Mesenteric fat pad (tissue), 1 donor: ENCODE measurements around the gene HPCAL4. TPM values are rescaled to one million over a fixed set of nuclear protein-coding genes. Genes with fewer than 3 reads are reported as not detected.

Experiments used
- DNase-seq: peaks from one replicate; pipeline ENCODE4 v3.0.0-alpha.2; 2020; ENCODE audit warnings: low spot score
- total RNA-seq: library from RNA; stranded (reverse); fragmentation: NEBNext Ultra II Directional; extraction: Animal tissue kit (Norgen Biotek cat#: 25700); gene quantifications from one replicate; pipeline ENCODE4 v1.2.1, GENCODE V29; 2021
- donor health status: DM: yes; HTN: yes; CAD: no.

Gene HPCAL4
- total RNA-seq, 1 donor from 2014 or later = not detected

DNA sequence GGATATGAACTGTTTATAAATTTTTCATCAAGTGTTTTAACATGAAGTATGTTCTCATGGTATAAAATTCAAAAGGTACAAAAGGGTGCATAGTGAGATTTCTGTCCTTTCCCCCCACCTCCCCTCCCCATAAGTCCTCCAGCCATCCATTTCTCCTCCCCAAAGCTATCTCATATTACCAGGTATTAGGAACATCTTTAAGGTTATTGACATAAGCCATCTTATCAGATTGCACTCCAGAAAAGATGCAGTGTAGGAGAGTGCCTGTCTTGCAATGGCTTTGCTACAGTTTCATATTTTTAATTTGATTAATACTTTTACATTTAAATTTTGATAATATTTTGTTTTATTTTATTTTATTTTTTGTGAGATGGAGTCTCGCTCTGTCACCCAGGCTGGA is 13.5 kb upstream of the HPCAL4 start:
- no peak for DNase-seq

DNA sequence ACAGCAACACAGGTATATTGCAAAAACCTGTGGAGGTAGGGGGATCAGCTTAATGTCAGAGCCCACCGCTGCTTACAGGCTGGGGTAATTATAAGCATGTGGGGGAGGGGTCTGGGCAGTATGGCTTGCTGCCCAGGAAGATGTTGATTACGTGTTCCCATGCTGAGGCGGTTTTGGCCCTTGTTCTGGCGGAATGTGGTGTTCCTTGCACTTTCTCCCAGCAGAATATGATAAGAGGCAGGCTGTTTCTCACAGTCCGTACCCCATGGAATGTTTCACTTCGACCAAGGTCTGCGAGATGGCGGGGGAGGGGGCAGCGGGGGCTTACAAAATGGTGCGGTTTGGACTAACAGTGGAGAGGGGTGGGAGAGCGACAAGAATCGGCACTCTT is 9.8 kb upstream of the HPCAL4 start:
- DNase-seq = no peak

DNA sequence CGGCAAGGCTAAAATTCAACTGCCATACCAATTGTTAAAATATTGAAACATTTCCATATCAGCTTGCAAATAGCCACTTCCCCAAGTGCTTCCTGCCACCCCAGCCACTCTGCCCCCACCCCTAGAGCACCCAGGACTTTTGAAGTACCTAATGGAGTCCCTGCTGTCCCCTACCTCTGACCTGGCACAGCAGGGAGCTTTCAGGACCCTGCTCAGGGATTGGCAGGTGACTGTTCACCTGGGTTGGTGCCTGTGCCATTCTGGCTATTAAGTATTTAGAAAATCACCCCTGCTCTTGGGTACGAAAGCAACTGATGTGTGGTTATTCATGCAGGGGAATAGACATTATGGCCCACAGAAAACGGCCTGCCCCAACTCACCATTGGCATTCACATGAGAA is 9.1 kb upstream of the HPCAL4 start:
- no peak for DNase-seq

DNA sequence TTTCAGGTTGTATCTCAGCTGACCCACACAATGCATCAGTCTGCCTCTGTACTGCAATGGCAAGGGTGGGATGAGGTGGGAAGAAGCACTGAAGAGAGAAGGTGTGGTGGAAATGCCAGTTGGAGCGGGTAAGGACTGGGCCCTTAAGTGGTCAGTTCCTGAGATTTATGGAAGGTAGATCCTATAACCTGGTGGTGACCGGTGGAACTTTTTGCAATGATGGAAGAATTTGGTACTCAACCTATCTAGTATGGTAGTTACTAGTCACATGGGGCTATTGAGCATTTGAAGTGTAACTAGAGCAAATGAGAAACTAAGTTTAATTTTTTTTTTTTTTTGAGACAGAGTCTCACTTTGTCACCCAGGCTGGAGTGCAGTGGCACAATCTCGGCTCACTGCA is 8.2 kb upstream of the HPCAL4 start:
- DNase-seq = no peak

DNA sequence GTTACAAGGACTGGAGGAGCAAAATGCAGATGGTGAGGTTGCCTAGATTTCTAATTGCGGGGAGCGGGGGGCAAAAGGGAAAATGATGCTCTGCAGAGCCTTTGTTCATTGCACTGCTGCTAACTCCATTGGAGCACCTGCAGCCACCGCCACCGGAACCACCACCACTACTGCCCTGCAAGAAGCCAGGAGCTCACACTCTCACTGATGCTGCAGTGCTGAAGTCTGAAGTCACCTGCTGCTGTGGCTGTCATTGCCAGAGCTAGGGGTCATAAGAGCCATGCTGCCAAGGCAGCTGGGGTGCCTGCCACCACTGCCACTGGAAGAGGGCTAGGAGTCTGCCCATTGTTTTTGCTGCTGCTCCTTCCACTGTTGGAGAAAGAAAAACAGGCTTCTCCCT is 7.3 kb upstream of the HPCAL4 start:
- peak; percentile 39 for DNase-seq

DNA sequence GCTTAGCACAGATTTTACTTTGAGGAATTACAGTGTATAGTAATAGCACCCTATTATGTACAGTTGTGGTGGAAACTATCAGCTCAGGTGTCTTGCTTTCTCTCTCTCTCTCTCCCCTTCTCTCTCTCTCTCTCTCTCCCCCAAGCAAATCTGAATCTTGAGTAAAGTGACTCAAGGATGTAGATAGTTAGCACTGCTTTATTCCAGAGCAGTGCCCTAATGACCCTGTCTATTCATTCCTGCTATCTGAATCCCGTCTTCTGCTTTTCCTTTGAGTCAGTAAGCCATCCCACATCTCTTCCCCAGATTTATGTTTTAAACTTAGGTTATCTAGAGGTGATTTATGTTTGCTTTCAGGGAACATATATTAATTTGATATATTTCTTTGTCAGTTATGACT is 5.2 kb upstream of the HPCAL4 start:
- no peak for DNase-seq

DNA sequence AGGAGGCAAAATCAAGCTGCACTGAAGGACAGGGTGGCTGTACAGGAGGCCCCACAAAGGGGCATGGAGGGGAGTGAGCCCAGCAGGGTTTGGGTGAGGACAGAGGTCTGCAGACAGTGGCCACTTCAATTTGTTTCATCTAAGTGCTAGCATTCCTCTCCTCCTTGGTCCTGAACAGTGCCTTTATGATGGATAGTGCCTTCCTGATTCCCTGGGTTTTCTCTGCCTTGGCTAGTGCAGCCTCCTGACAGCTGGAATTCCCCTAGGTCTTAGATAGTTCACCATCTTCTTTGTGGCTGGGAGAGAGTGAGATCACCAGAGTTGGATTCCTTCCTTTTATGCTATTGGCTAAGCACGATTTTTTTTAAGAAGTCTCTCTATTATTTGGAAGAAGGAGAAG is 3.8 kb upstream of the HPCAL4 start:
- DNase-seq = peak; percentile 11

DNA sequence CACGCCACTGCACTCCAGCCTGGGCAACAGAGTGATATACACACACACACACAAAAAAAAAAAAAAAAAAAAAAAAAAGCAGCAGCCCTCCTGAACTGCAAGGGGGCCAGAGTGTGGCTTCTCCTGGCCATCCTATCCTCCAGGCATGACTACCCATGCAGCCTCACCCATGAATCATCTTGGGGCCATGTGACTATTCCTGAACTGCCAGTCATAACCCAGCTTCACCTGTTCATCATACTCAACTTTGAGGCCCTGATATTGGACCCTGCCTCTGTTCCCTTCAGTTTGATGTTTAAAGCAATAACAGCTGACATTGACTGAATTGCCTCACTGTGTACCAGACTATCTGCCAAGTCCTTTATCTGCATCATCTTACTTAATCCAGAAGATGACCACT is 2.8 kb upstream of the HPCAL4 start:
- peak; percentile 14 for DNase-seq

DNA sequence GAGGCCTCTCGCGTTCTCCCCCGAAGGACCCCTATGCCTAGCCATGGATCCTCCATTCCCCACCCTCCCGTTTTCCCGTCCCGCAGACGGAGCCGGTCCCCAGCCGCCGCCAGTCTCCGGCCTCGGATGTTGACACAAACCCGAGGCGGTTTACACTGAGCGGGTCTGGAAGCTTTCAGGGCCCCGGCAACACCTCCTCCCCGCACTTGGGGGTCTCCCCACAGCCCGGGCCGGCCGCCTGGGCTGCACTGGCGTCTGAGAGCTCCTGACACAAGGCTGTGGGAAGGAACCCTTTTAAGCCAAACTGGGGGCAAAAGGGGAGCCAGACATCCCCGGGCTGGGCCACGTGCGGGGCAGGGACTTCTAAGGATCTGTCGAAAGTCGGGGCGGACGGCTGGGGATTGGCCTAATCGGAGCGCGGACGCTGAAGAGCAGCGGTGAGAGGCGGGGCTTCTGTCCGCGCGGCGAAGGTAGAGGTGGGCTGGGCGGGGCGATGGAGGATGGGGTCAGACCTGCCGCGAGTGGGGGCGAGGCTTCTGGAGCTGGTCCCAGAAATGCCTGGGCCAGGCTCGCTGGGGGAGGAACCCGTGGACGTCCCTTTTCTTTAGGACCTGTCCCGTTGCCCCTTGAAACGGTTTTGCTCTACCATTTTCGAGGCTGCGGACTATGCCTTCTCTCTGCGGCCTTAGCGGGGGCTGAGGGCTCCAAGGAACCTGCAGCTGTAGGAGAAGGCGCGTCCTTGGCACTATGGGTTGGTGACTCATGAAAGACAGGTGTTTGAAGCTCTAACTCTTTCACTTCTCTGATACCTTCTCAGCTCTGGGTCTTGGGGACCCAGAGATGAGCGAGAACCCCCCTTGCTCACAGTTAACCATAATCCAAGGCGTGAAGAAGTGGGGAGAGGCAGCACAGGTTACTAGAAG is 1.2 kb upstream of the HPCAL4 start:
- peak; percentile 86 for DNase-seq

DNA sequence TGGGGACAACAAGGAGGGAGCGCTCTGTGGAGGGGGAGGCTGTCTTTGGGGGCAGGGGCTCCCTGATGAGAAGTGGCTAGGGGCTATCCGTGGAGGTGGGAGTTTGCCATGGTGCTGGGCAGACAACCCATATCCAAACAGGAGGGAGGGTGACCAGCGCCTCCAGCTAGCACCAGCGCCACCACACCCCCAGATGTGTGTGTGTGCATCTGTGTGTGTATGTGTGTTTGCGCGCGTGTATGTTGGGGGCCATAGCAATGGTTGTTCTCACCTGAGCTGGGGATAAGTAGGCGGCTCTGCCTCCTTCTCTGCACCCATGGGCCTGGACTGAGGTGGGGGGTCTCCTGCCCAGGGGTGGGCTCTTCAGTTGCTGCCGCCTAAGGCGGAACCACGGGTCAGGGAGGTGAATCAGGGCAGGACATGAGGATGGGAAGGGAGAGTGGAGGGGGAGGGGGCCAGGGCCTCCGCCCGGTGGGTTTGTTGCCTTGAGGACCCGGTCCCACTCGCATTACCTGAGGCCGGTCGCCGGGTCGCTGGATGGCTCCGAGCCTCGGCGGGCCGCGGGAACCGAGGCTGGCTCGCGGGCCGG is 345 bp downstream of the HPCAL4 start:
- no peak for DNase-seq

DNA sequence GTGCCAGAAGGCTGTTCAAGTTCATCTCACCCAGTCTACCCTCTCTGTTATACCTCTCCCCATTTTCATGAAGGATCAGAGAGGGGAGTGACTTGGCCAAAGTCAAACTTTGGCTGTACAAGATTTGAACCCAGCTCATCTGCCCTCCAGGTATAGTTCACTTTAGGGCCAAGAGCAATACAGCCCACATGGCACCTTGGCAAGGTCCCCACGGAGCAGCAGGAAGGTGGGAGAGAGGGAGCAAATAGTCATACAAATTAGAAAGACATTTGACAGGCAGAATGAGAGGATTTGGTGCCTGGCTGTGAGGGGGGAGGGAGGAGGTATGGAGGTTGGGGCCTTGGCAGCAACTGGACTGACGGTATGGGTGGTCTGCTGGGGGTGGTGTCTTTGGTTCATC is 1.0 kb downstream of the HPCAL4 start:
- DNase-seq = no peak

DNA sequence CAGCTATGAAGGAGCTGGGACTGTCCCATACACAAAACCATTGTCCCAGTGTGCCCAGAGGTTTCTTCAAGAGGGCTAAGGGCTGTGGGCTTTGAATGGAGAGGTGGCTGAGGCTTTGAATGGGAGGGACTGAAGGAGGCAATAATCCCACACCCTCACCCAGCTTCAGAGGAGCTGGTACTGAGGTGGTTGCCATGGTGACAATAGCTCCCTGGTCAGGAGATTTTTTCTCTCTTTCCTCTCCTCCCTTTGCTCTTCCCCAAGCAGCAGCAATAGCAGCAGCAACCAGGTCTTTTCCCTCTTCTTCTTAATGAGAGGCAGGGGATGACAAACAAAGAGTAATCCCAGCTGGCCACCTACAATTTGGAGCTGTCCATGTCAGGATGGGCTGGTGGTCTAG is 1.6 kb downstream of the HPCAL4 start:
- DNase-seq = no peak

DNA sequence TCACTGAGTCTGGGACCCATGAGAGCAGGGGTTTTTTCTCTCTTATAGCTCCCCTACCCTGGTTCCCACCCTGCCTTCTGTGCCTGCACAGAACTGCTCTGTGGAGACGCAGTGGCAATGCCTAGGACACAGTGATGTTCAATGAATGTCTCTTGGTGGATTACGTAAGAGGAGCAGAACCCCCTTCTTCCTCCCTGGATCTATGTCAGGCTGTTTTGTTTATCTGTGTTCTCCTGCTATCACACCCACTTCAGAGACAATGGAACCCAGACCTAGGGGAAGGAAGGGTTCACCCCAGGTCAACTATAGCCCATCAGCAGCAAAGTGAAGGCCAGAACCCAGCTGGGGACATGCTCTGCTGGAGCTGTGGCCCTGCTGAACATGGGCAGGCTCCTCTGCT is 2.0 kb downstream of the HPCAL4 start:
- no peak for DNase-seq

DNA sequence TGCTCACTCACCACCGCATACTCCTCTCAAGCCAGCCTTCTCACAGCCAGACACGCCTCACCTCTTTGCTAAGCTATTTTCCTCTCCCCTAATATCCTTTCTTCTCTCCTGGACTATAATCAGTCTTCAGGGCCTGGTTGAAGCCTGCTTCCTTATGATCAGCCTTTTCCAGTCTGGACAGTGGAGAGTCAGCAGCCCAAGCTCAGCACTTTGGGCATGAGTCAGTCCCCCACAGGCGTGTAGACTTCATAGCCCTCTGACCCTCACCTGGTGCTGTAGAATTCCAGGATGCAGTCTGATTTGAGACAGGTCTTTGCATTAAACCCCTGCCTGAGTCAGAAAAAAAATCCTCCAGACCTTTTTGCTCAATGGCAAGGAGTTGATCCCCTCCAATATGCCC is 2.5 kb downstream of the HPCAL4 start:
- DNase-seq = no peak

DNA sequence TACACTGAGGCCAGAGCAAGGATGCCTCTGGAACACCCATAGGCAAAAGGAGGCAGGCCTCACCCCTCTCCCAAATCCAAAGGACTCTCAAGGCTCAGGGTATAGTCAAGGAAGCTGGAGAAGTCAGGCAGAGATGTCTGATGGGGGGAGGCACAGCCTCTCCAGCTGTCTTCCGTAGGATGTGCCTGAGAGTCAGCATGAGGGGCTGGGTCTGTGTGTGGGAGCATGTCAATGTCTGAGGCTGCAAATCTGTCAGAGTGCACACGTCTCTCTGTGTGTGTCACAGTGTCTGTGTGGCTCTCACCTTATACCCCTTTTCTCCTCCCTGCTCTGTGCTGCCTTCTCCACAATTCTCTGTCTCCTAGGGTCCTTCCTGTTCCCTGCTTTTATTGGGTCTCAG is 4.0 kb downstream of the HPCAL4 start:
- no peak for DNase-seq

DNA sequence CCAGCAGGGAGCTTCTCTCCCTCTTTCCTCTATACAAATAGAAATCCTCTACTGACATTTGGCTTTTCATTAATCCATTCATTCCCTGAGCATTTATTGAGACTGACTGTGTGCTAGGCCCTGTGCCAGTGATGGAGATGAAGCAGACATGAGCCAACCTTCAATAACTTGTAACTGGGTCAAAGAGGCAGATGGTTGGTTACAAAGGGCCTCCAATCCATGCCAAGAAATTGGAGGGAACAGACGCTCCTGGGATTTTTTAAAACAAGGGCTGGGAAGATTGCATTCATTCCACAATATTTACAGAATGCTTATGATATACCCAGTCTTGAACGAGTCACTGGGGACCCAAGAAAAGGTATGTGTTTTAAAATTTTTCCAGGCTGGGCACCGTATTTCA is 6.2 kb downstream of the HPCAL4 start:
- no peak for DNase-seq

DNA sequence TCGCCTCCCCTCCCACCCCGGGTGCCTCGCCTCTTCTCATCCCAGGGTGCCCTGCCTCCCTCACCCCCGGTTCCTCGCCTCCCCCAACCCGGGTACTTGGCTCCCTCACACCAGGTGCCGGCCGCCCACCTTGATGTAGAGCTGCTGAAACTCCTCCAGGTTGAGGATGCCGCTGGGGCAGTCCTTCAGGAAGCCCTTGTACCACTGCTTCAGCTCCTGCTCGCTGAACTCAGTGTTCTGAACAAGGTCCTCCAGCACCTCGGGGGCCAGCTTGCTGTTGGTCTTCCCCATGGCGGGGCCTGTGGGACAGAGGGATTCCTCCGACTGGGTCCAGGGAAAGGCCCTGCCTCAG is 6.9 kb downstream of the HPCAL4 start:
- no peak for DNase-seq

DNA sequence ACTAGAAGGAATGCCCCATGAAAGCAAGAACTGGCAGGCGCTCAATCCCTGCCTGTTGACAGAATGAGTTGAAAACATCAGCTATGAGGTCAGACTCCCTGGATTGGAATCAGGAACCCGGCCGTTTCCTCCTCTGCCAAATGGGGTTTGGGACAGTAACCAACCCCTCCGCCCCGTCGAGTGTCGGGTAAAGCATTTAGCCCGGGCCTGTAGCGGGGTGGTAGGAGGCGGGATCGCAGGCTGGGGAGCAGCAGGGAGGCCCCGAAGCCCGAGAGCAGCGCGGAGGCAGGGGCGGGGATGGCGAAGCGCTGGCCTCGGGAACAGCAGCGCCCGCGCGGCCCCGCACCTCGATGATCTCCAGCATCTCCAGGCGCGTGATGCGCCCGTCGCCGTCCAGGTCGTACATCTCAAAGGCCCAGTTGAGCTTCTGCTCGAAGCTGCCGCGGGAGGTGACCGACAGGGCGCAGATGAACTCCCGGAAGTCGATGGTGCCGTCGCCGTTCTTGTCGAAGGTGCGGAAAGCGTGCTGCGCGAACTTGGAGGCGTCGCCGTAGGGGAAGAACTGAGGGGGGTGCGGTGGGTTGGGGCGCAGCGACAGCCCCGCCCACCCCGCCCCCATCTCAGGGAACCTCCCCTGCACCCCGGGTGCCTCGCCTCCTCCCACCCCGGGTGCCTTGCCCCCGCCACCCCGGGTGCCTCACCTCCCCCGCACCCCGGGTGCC is 7.5 kb downstream of the HPCAL4 start:
- DNase-seq = no peak

DNA sequence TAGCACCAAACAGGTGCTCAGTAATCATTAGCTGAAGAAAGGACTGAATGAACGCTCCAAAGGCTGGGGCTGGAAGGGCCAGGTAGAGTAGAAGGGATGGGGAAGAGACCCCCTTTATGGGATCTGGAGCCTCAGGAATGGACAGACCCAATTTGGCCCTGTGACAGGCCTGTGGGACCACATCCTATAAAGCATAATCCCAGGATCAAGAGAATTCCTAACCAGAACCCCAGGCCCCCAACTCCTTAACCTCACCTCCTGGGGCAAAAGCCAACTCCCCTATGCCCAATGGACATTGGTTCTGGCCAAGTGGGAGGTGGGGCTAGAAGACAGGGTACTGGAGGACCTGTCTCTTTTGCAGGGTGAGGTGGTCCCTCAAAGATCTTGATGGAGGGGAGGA is 9.2 kb downstream of the HPCAL4 start:
- no peak for DNase-seq

DNA sequence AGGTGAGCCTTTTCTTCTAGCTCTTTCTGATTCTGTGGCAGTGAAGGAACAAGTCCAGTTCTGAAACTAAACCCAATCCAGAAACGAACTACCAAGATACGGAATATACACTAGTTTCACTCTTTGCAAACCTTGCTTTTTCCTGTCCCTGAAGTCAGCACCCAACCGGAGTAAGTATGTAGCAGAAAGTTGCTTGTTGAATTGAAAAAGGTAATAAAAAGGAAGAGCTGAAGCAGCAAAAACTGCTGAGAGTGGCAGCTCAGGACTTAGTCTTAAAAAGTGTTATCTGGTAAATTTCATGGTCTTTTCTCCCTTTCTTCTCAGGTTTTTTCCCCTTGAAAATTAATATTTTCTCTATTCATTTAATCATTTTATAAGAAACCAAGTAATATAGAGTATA is 9.9 kb downstream of the HPCAL4 start:
- DNase-seq = no peak

DNA sequence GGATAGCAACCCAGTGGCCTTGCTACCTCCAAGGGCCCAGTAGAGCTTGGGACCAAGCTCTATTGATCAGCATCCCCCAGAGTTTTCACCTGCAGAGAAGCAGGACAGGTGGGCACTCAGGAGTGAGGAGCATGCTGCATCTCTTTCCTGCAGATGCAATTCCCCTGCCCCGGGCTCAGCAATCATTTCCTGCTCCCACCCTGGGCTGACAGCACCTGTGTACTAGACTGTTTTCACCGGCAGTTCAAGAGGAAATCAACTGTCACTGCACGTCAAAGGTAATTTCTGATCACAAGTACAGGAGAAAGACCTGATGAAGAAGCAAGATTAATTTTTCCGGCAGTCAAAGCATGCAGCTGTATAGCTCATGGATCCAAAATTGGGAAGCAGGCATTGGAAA is 10.5 kb downstream of the HPCAL4 start:
- DNase-seq = no peak

DNA sequence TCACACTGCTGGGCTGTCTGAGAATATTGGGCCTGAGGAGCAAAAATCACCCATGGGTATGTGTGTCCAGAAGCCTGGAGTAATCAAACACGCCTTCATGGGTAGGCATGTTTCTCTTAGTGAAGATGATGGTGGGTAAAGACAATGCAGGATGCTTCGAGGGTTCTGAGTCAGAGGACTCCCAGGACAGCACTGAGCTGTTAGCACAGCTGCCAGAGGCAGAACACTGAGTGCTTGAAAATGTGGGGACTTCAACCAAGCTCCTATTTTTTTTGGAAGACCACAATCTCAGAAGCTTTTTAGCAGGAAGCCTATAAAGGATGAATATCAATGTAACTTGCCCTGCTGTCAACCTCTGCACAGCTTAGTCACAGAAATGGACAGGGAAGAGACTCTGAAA is 11.4 kb downstream of the HPCAL4 start:
- DNase-seq = no peak

DNA sequence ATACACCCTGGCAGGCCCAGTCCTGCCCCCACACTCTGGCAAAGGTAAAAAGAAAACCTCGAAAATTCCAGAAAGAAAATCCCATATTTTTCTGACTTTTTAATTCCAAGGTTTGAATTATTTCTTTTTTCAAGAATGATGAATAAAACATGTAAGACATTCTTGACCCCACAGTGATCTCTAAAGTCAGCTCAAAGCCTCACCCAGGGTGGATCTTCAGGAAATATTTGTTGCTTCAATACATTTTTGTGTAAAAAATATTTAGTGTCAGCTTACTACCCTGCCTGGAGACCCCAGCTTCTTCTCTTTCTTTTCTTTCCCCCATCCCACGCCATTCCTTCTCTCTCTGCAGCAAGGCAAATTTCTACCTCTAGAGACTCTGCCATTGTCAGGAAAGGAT is 12.3 kb downstream of the HPCAL4 start:
- DNase-seq = no peak
